Endothelial cell of umbilical vein (primary cell): ENCODE results near the gene LDLRAD3. TPM values are rescaled to one million over a fixed set of nuclear protein-coding genes. Genes with fewer than 3 reads are reported as not detected.

Source experiments
- BruUV-seq: library from RNA; stranded (reverse); fragments of 400-500 nt; replicated peaks from 2 replicates; lab custom pipeline; 2021; lab: Mats Ljungman, UMichigan
- CTCF ChIA-PET: fragments of 300-600, 350-600 bp; sonication (Branson Sonifier 250); formaldehyde crosslinking; loops from one replicate; lab custom pipeline; 2021; ENCODE audit warnings: antibody characterized with exemption, inconsistent platforms; lab: Charles Lee
- POLR2A ChIA-PET: fragments of 300-600, 350-600 bp; sonication (Branson Sonifier 250); formaldehyde crosslinking; loops from one replicate; lab custom pipeline; 2021; ENCODE audit warnings: antibody characterized with exemption, inconsistent platforms; lab: Charles Lee
- DNase-seq: peaks from one replicate; pipeline ENCODE4 v3.0.0-alpha.2; 2011; ENCODE audit warnings: low read depth, low spot score
- FAIRE-seq: peaks from 2 replicates; lab custom pipeline; 2011; peaks lifted over from hg19 to GRCh38; lab: Jason Lieb, UNC
- H2AFZ ChIP-seq: 2 replicates; pipeline ENCODE4 v1.6.0; 2012; ENCODE audit warnings: low read depth, low read length, control low read depth, inconsistent platforms
- H3K27ac ChIP-seq: 2 replicates; pipeline ENCODE4 v1.5.1; 2011; ENCODE audit warnings: low read depth, mild to moderate bottlenecking, control low read depth, low read length, moderate library complexity; ENCODE audit not compliant: insufficient read depth
- H3K27me3 ChIP-seq, 2 experiments: 2 replicates each; pipeline versions ENCODE4 v1.6.0 to v1.6.1; 2011; ENCODE audit warnings: low read length in 2 of 2, mixed read lengths in 1 of 2; ENCODE audit not compliant: control insufficient read depth in 2 of 2, insufficient read depth in 2 of 2
- H3K36me3 ChIP-seq, 2 experiments: 2 replicates in 1 of 2; 3 replicates in 1 of 2; pipeline ENCODE4 v1.5.1; 2011; ENCODE audit warnings: low read length in 2 of 2, mild to moderate bottlenecking in 1 of 2, moderate library complexity in 1 of 2; ENCODE audit not compliant: control insufficient read depth in 2 of 2, insufficient read depth in 2 of 2; ENCODE audit errors: extremely low read depth in 1 of 2
- H3K4me1 ChIP-seq: 3 replicates; pipeline ENCODE4 v1.5.1; 2011; ENCODE audit warnings: mild to moderate bottlenecking, low read length; ENCODE audit not compliant: control insufficient read depth, insufficient read depth; ENCODE audit errors: extremely low read depth
- H3K4me2 ChIP-seq: 2 replicates; pipeline ENCODE4 v1.6.1; 2011; ENCODE audit warnings: low read length, control low read depth, mixed read lengths; ENCODE audit not compliant: insufficient read depth
- H3K4me3 ChIP-seq, 3 experiments: fragments of 200-600 bp in 1 of 3; sonication (generic), shearing (Covaris generic) in 1 of 3; replicated peaks in 1 of 3; 2 replicates each; pipeline ENCODE4 v1.5.1; 2011 to 2016; ENCODE audit warnings: control low read depth in 3 of 3, low read length in 3 of 3, mild to moderate bottlenecking in 2 of 3, inconsistent platforms in 1 of 3, low read depth in 1 of 3, moderate library complexity in 1 of 3; ENCODE audit not compliant: insufficient read depth in 1 of 3
- H3K79me2 ChIP-seq: 2 replicates; pipeline ENCODE4 v1.6.0; 2012; ENCODE audit warnings: low read length, inconsistent platforms; ENCODE audit not compliant: control insufficient read depth, insufficient read depth
- H3K9ac ChIP-seq: replicated peaks from 2 replicates; pipeline ENCODE3; 2011; ENCODE audit warnings: low read length, control low read depth; ENCODE audit not compliant: insufficient read depth; ENCODE audit errors: extremely low read depth
- H3K9me1 ChIP-seq: replicated peaks from 3 replicates; pipeline ENCODE4 v1.6.0; 2011; ENCODE audit warnings: mild to moderate bottlenecking, low read length; ENCODE audit not compliant: control insufficient read depth, insufficient read depth; ENCODE audit errors: extremely low read depth
- H3K9me3 ChIP-seq: replicated peaks from 2 replicates; pipeline ENCODE4 v1.5.1; 2012; ENCODE audit warnings: low read length, inconsistent platforms; ENCODE audit not compliant: control insufficient read depth, insufficient read depth
- H4K20me1 ChIP-seq: replicated peaks from 2 replicates; pipeline ENCODE3; 2011; ENCODE audit warnings: mild to moderate bottlenecking, low read length; ENCODE audit not compliant: control insufficient read depth, insufficient read depth; ENCODE audit errors: extremely low read depth
- EZH2 ChIP-seq: IDR thresholded peaks from 2 replicates; pipeline ENCODE4 v1.6.1; 2012; ENCODE audit warnings: borderline replicate concordance, low read depth, mild to moderate bottlenecking, moderate library complexity, low read length, inconsistent platforms; ENCODE audit not compliant: severe bottlenecking
- FOS ChIP-seq: IDR thresholded peaks from 2 replicates; pipeline ENCODE4 v1.6.1; 2011; ENCODE audit warnings: mild to moderate bottlenecking, low read length, moderate library complexity, borderline replicate concordance; ENCODE audit not compliant: insufficient read depth
- GATA2 ChIP-seq: IDR thresholded peaks from 2 replicates; pipeline ENCODE4 v1.7.0; 2011; ENCODE audit warnings: low read depth, mild to moderate bottlenecking, moderate library complexity, mixed read lengths, low read length; ENCODE audit not compliant: insufficient read length, insufficient read depth
- JUN ChIP-seq: IDR thresholded peaks from 2 replicates; pipeline ENCODE4 v1.6.1; 2011; ENCODE audit warnings: borderline replicate concordance, low read depth; ENCODE audit not compliant: insufficient read length, insufficient read depth
- MYC ChIP-seq: IDR thresholded peaks from one replicate; pipeline ENCODE4 v1.6.1; 2011; ENCODE audit warnings: mild to moderate bottlenecking, low read depth, low read length
- POLR2A ChIP-seq: IDR thresholded peaks from 2 replicates; pipeline ENCODE4 v1.6.1; 2012; ENCODE audit warnings: low read depth, mild to moderate bottlenecking, control low read depth, low read length
- POLR2AphosphoS5 ChIP-seq: IDR thresholded peaks from 2 replicates; pipeline ENCODE4 v1.6.1; 2012; ENCODE audit warnings: low read depth, mild to moderate bottlenecking, control low read depth, low read length, moderate library complexity; ENCODE audit not compliant: insufficient read depth
- dilution Hi-C: fragments of 300-500 bp; cut with MboI; formaldehyde crosslinking; loops from one replicate; pipeline ENCODE4 v1.15.0; 2019; ENCODE audit warnings: low sequenced_read_pairs; ENCODE audit not compliant: extremely low pct_ligation_motif_present
- intact Hi-C: fragments of 100-400 bp; cut with micrococcal nuclease; formaldehyde crosslinking; loops from one replicate; pipeline ENCODE4 v1.10.0; 2022
- polyA plus RNA-seq, 4 experiments: library from polyadenylated mRNA; depleted of rRNA in 3 of 4; stranded (reverse) in 3 of 4; unstranded in 1 of 4; fragments of >200 nt; gene quantifications; 2 replicates each; pipeline versions ENCODE4 v1.2.1 to v1.2.3, GENCODE V29; 2011 to 2012; ENCODE audit warnings: missing spikeins in 1 of 4
- total RNA-seq: library from RNA; stranded (reverse); gene quantifications from 2 replicates; pipeline ENCODE4 v1.2.3, GENCODE V29; 2021
- TF ChIP-seq, protein P1 (sequence below): IDR thresholded peaks from 2 replicates; pipeline ENCODE4 v1.6.1; 2011; ENCODE audit not compliant: insufficient read depth, insufficient read length
- TF ChIP-seq, protein P2 (sequence below), 2 donors: IDR thresholded peaks; 1 replicate in 1 of 2; 2 replicates in 1 of 2; pipeline ENCODE4 v1.5.1; 2011; ENCODE audit warnings: low read length in 2 of 2, mild to moderate bottlenecking in 2 of 2, moderate library complexity in 2 of 2, control low read depth in 1 of 2, inconsistent platforms in 1 of 2, low read depth in 1 of 2; ENCODE audit not compliant: insufficient read depth in 1 of 2; ENCODE audit errors: extremely low read depth in 1 of 2

LDLRAD3 gene
- total and polyA plus RNA-seq, 2 donors (not counting 3 experiments of a cell fraction or from before 2014, with no cell fraction given), result 17.9 to 25.1 TPM

DNA sequence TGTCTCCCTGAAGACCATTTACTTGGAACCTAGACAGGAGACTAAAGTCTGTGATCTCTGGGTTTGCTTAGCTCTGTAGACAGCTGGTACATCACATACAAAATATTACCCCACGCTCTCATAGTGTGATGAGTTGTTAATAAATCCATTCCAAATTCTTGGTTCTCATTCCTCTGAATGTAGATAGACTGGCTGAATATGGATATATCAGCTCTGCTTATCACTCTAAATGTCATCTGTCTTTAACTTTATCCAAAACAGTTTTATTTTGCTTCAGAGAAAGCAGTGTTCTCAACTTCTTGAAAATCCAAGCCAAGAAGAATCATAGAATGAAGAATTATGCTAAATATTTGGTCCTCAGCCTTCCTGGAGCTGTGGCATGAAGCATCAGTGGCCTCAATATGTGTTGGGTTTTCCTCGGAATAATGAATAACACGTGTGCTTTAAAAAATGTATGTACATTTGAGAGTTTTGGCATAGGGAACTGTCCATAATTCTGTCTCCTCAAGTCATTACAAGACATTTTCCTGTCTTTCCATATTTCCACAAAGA is 10.5 kb upstream of the LDLRAD3 start:
- CTCF ChIA-PET, result interaction anchor here (1.1 to 1.7 kb wide), 4 partner anchors 14 to 124 kb away, joined by 3 to 8 read pairs (median 3); no protein-coding TSS in a partner anchor
- no peak for DNase-seq
- POLR2A ChIA-PET, result no interaction called here
- intact Hi-C loops (no loop called here), dilution Hi-C loops (no loop called here)
- no peaks in the 10 kb centered on the region for H3K36me3 ChIP-seq
- BruUV-seq, result no TSS peak
- peaks cover 0 to 5% of the 10 kb centered on the region in 2 experiments for H3K27me3 ChIP-seq
- TF ChIP-seq POLR2A (no peak), POLR2AphosphoS5 (no peak), FOS (no peak), JUN (no peak), GATA2 (no peak), EZH2 (no peak), MYC (no peak)
- TF ChIP-seq, protein P1, sequence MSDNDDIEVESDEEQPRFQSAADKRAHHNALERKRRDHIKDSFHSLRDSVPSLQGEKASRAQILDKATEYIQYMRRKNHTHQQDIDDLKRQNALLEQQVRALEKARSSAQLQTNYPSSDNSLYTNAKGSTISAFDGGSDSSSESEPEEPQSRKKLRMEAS, result no peak
- H3K4me3 ChIP-seq, result no peak overlapping the region
- H3K9me1 ChIP-seq, result no peaks in the 10 kb centered on the region
- H3K4me2 ChIP-seq, result no peak overlapping the region
- no peak overlapping the region for H3K9ac ChIP-seq
- no peak overlapping the region for H3K27ac ChIP-seq
- no peaks in the 10 kb centered on the region for H3K9me3 ChIP-seq
- H3K4me1 ChIP-seq, result no peaks in the 10 kb centered on the region
- no peak overlapping the region for H2AFZ ChIP-seq
- H4K20me1 ChIP-seq, result no peaks in the 10 kb centered on the region
- H3K79me2 ChIP-seq, result no peaks in the 10 kb centered on the region
- no peak for FAIRE-seq

DNA sequence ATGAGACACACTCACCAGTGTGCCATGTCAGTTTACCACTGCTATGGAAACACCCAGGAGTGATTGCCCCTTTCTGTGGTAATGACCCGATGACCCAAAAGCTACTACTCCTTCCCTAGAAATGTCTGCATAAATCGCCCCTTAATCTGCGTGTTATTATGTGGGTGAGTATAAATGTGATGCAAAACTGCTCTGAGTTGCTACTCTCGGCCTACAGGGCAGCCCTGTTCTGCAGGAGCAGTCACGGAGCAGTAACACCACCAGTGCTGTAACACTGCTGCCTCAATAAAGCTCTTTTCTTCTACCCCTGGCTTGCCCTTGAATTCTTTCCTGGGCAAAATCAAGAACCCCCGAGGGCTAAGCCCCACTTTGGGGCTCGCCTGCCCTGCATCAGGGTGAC is 9.6 kb upstream of the LDLRAD3 start:
- FAIRE-seq (no peak), DNase-seq (no peak)
- TF ChIP-seq, protein P1, result no peak
- no peak for TF ChIP-seq EZH2
- no peak for TF ChIP-seq MYC
- TF ChIP-seq, protein P2, sequence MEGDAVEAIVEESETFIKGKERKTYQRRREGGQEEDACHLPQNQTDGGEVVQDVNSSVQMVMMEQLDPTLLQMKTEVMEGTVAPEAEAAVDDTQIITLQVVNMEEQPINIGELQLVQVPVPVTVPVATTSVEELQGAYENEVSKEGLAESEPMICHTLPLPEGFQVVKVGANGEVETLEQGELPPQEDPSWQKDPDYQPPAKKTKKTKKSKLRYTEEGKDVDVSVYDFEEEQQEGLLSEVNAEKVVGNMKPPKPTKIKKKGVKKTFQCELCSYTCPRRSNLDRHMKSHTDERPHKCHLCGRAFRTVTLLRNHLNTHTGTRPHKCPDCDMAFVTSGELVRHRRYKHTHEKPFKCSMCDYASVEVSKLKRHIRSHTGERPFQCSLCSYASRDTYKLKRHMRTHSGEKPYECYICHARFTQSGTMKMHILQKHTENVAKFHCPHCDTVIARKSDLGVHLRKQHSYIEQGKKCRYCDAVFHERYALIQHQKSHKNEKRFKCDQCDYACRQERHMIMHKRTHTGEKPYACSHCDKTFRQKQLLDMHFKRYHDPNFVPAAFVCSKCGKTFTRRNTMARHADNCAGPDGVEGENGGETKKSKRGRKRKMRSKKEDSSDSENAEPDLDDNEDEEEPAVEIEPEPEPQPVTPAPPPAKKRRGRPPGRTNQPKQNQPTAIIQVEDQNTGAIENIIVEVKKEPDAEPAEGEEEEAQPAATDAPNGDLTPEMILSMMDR (IDR thresholded peaks at IDR 0.05; ENCODE audit: extremely low read depth in 1 of 2, insufficient read depth in 1 of 2, low read depth in 1 of 2, low read length in 2 of 2), result no peak
- TF ChIP-seq POLR2A, result no peak

More for the DNA sequence above, 9.6 kb upstream of the LDLRAD3 start:
- H3K9me3 ChIP-seq, result no peaks in the 10 kb centered on the region
- no peak overlapping the region for H2AFZ ChIP-seq
- CTCF ChIA-PET, result interaction anchor here (1.5 to 1.7 kb wide), 4 partner anchors 112 to 325 kb away, joined by 3 to 12 read pairs (median 6); no protein-coding TSS in a partner anchor
- no peaks in the 10 kb centered on the region for H3K4me1 ChIP-seq
- peaks cover 0 to 5% of the 10 kb centered on the region in 2 experiments for H3K27me3 ChIP-seq
- dilution Hi-C loops (no loop called here), intact Hi-C loops (no loop called here)
- H3K4me3 ChIP-seq, result no peak overlapping the region
- POLR2A ChIA-PET, result no interaction called here
- no peak overlapping the region for H3K27ac ChIP-seq
- no TSS peak for BruUV-seq
- no peak overlapping the region for H3K4me2 ChIP-seq
- H3K9ac ChIP-seq, result no peak overlapping the region
- no peaks in the 10 kb centered on the region for H3K9me1 ChIP-seq
- no peaks in the 10 kb centered on the region for H3K36me3 ChIP-seq
- H4K20me1 ChIP-seq, result no peaks in the 10 kb centered on the region
- no peaks in the 10 kb centered on the region for H3K79me2 ChIP-seq
